Amniotic stem cell (primary cell): Measurements from ENCODE around the gene CMTM3.
A peak's percentile ranks its signal among the peaks of the same experiment; 100 is the strongest.
"Not testable (repeated sequence)": the region's sequence is repeated elsewhere in the genome, so short reads cannot be mapped to it uniquely, and the experiment has no call there.

Source experiments
- DNase-seq: peaks from one replicate; lab custom pipeline; 2025; lab: John Stamatoyannopoulos, UW

The CMTM3 gene

DNA sequence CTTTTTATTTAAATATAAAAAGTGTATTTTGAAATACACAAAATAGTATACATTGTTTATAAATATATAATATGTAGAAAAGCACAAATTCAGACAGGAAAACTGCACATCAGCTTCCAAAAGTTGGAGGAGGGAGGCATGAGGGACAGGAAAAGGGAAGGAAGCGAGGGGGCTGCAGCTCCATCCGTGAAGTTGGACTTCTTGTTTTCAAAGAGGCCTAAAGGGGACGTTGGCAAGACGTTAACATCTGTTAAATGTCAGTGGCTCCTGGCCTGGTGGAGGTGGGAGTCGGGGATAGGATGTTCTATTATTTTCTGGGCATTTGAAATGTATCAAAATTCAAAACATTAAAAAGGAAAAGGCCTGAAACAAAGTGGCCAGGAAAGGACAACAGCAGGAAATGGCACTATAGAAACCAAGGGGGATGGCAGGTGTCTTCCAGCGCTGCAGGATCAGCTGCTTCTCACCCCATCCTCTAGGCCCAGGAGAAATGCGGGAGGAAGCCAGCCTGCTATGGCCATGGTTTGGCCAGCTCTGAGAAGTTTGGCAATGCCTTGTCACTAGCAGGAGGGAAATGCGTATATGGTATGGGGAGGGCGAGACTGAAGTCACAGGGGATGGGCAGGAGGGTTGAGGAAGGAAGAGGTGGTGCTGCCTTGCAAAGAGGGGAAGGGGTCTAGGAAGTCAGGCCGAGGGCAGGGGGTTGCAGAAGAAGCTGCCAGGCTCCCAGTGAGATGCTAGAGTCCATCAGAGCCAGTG lies 18.8 kb upstream of the CMTM3 start:
- DNase-seq = no peak

DNA sequence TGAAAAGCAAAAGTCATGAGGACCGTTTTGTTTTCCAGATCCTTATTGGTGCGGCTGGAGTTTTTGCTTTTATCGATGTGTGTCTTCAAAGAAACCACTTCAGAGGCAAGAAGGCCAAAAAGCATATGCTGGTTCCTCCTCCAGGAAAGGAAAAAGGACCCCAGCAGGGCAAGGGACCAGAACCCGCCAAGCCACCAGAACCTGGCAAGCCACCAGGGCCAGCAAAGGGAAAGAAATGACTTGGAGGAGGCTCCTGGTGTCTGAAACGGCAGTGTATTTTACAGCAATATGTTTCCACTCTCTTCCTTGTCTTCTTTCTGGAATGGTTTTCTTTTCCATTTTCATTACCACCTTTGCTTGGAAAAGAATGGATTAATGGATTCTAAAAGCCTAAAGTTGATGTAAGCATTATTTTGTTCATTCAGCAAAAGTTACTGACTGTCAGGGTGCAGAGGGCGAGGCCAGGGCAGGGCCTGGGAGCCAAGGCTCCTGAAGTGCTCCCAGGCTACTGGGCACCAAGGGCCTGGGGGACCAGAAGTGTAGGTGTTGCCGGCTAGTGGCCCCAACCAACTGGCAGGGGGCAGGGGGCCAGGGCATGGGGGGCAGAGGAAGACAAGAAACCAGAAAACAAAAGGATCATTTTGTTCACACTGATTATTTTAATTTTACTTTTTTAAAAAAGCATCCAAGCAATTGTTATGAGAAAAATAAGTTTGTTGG lies 16.5 kb upstream of the CMTM3 start:
- no peak for DNase-seq

DNA sequence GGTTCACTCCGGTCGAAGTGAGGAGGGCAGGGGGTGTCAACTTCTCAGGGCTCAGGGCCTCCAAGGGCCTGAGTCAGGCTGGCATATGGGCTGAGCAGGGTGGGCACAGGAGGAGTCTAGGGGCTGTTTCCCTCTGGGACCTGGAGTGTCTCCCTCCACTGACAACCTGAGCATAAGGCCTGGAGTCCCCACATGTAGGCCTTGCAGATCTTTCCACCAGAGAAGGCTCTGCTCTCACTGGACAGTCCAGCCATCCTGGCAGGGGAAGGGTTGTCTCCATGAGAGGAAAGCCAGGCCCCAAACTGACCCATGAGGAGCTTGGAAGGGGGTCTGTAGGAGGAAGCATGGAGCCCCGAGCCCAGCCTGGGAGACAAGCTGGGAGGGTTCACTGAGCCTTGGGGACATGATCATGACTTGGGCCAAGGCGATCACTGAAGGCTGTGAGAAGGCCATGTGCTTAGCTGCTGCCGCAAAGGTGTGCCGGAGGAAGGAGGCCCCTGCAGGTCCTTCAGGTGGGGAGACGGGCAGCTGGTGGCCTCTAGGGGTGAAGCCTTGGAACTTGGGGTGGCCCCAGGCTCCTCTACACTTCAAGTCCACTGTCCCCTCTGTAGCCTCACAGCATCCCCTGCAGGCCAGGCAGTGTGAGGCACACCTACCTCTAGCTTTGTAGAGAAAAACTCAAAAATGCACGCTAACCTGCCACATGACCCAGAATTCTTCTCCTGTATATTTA lies 15.4 kb upstream of the CMTM3 start:
- no peak for DNase-seq

- DNase-seq = no peak
Measured at GRCh38 chr16:66590322-66590721, 14.2 kb upstream of the CMTM3 start.

DNA sequence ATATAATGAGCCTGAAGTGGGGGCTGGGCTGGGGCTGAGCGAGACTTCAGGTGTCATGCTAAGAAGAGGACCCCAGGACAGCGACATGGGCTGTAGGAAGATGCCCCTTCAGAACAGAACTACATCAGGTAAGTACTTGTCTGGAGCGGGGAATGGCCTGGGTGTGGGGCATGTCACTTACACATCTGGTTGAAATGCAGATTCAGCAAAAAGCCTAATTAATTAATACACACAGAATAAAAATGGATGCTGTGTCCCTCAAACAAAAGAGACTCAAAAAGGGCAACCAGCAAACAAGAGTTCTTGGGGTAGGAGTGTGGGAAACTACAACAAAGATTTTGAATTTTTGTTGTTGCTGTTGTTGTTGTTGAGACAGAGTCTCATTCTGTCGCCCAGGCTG lies 13.5 kb upstream of the CMTM3 start:
- no peak for DNase-seq

GRCh38 chr16:66592241-66592640 lies 12.3 kb upstream of the CMTM3 start:
- DNase-seq = no peak

DNA sequence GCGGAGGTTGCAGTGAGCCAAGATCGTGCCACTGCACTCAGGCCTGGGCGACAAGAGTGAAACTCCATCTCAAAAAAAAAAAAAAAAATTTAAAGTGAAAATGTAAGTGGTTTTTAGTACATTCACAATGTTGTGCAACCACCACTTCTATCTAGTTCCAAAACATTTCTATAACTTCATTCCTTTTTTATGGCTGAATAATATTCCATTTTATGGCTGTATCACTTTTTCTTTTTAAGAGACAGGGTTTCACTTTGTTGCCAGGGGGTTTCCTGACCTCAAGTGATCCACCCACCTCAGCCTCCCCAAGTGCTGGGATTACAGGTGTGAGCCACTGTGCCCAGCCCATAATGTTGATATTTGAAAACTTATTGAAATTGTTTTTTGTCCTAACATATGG lies 11.7 kb upstream of the CMTM3 start:
- no peak for DNase-seq

- no peak for DNase-seq
Measured at GRCh38 chr16:66594739-66595138, 9.8 kb upstream of the CMTM3 start.

DNA sequence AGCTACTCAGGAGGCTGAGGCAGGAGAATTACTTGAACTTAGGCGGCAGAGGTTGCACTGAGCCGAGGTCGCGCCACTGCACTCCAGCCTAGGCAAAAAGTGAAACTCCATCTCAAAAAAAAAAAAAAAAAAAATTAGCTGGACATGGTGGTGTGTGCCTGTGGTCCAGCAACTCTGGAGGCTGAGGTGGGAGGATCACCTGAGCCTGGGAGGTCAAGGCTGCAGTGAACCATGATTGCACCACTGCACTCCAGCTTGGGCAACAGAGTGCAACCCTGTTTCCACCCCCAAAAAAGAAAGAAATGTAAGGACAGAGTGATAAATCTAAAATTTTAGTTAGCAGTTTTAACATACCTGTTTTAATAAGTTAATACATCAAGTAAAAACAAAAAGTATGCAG lies 7.9 kb upstream of the CMTM3 start:
- DNase-seq = not testable (repeated sequence)

- no peak for DNase-seq
Measured at GRCh38 chr16:66596986-66597848, 7.3 kb upstream of the CMTM3 start.

DNA sequence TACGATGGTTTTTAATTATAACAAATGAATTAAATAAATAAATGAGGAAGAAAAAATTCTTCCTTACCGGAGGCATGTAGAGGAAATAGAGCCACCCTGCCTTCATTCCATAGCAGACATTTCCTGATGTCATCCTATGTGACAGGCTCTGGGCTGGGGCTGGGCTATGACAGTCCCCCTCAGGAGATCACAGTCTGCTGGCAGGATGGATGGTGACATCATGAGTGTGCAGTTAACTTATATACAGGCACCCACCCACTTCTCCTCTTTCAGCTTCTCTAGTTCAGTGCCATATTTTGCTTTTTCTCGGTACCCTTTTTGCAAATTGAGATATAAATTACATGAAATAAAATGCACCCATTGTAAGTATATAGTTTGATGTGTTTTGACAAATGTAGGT lies 6.4 kb upstream of the CMTM3 start:
- DNase-seq = no peak

GRCh38 chr16:66599726-66600125 lies 4.8 kb upstream of the CMTM3 start:
- no peak for DNase-seq

- no peak for DNase-seq
Measured at GRCh38 chr16:66600477-66600876, 4.0 kb upstream of the CMTM3 start.

GRCh38 chr16:66601471-66601870 lies 3.0 kb upstream of the CMTM3 start:
- DNase-seq = no peak

- no peak for DNase-seq
Measured at GRCh38 chr16:66603537-66604375, 748 bp upstream of the CMTM3 start.

DNA sequence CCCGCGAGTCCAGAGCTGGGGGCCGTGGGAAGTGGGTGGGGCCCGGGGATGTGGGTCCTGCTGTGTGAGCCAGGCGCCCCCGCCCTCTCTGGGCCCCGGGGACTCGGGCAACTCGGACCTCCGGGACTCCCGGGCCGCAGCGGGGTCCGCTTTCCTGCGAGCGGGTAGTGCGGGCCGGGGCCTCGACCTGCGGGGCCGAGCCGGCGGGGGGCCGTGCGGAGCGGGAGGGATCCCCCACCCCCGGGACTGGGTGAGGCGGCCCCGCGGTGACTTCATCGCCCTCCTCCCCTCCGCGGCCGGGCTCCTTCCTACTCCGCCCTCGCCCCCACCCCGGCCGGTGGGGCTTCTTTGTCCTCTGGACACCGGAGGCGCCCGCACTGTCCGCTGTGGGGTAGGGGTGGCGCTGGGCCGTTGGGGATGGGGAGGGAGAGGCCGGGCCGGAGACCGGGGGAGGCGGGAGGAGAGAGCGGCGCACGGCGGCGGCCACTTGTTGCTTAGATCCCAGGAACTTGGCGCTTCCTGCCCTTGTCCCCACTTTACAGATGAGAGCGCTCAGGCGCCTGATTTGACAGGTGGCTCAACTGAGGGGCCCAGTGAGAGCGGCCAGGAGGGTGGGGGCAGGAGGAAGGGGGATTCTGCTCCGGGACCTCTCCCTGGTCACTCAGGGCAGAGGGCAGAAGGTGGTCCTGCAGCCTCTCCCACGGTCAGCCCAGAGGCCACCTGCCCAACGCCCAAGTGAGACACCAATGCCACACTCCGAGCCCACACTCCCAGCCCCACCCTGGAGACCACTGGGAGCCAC lies 874 bp downstream of the CMTM3 start:
- no peak for DNase-seq

GRCh38 chr16:66605979-66606751 lies 1.7 kb downstream of the CMTM3 start:
- no peak for DNase-seq

GRCh38 chr16:66608241-66609138 lies 4.0 kb downstream of the CMTM3 start:
- peak; percentile 75 for DNase-seq
